ACHN (cell line): ENCODE results near the gene SELENOO.

Experiments
- DNase-seq: peaks from one replicate; pipeline ENCODE4 v3.0.0-alpha.2; 2015
- in situ Hi-C: cut with HindIII; loops from 2 replicates; pipeline ENCODE4 v1.10.0; 2017; ENCODE audit warnings: low sequenced_read_pairs, low pct_ligation_motif_present, low pct_unique_long_range_greater_than_20kb

The SELENOO gene

DNA sequence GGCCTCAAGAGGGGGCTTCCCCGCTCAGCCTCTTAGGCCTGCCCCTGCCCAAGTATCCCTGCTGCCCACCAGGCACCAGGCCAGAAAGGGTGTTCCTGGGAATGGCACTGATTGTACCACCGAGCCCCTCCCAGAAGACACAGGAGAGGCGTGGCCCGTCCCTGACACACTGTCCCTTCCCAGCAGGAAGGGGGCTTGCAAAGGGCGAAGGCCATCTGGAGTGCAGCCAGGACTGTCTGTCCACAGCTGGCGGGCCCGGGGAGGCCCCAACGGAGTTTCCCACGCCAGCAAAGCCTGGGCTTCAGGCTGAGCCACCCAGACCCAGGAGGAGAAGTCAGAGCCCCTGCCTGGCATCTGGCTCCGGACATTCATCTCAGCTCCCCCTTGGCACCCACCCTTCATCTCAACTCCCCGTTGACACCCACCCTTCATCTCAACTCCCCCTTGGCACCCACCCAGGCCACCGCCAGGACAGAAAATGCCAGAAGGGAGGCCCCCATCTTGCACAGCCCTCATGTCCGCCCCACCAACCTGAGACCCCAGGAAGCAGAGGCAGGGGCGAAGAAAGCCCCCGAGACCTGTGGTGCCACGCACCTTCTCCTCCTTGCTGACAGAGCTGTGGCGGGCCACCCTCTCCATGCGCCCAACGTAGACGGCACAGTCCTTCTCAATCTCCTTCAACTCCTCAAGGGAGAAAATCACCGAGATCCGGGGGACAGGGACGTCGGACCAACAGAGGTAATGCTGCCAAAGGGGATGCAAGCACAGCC is 24.6 kb downstream of the SELENOO start:
- DNase-seq = no peak
- in situ Hi-C loops = no loop called here

DNA sequence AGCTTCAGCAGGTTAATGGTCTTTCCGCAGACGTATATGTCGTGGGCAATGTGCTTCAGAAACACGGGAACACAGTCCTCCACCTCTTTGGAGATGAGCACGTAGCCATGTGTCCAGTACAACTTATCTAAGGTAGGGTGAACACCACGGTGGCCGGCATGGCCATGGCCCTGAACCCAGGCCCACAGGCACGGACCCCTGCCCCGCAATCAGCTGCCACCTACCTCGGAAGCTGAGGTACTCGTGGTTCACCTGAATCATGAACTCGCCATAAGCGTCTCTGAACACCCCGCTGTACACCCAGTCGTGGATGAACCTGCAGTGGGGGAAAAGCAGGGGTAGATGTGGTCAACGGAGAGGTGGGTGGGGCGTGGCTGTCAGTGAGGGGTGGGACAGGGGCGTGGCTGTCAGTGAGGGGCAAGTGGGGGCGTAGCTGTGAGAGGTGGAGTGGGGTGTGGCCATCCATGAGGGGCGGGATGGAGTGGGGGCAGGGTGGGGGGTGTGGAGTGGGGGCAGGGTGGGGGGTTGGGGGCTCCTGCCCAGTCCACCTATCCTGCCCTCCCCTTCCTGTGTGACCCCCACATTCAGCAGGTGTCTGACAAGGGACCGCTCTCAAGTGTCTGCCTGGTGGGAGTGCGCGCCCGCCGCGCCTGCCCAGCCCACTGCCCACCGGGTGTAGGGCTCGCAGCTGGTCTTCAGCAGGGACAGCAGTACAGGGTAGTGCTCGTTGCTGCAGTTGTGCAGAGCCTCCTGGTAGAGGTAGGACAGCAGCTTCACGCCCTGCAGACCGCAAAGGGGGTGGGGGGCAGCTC is 25.5 kb downstream of the SELENOO start:
- DNase-seq = no peak
- in situ Hi-C loops = no loop called here

DNA sequence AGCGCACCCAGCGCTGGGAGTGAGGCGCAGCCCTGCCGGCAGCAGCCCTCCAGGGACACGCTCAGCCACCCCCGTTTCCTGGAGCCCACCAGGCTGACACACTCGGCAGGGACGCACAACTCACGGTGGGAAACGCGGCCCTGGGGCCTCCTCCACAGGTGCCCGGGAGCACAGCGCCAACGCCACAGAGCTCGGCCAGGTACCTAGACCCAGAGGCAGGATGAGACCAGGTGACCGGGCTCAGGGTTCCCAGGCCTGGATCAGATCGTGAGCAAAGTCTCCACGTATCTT is 26.0 kb downstream of the SELENOO start:
- no peak for DNase-seq
- in situ Hi-C loops = no loop called here

DNA sequence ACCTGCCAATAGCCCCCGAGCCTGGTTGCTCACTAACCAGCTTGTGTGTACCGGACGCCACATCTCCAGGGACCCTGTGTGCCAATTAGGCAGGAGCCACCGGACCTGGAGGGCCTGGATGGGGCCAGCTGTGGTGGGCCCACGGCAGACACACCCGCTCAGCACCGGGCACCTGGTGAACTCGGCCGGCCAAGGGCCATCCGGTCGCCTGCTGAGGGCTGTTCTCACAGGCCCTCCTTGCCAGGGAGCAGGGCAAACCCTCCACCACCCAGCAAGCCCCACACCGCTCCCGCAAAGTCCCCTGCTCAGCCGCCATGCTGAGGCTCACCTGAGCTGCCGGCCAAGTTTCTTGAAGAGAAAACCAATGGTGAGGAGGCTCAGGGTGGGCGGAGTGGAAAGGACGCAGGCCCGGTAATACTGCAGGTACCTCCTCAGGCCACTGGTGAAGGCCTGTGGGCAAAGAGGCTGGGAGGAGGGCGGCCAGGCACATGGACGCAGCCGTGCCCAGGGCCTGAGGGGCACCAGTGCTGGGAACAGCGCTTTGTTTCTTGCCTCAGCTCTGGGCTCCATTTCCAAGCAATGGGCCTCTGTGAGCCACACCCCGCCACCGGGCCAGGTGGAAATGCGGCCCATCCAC is 26.9 kb downstream of the SELENOO start:
- in situ Hi-C loops = no loop called here
- DNase-seq = no peak

DNA sequence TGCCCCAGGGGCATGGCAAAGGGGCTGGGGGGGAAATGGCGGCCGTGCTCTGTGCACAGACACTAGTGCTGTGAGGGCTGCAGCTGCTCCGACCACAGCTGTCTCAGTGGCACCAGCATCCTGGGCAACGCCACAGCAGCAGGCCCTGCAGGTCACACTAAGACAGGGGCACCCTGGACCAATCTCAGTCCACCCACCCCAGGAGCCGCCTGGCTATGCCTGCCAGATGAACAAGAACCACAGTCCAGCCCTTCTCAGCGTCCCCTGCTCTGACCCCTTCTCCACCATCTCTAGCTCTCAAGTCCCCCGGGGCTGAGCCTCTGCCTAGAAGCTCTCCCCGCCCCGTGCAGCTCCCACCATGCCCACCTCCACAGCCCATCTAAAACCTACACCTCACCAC is 27.6 kb downstream of the SELENOO start:
- in situ Hi-C loops = no loop called here
- no peak for DNase-seq

DNA sequence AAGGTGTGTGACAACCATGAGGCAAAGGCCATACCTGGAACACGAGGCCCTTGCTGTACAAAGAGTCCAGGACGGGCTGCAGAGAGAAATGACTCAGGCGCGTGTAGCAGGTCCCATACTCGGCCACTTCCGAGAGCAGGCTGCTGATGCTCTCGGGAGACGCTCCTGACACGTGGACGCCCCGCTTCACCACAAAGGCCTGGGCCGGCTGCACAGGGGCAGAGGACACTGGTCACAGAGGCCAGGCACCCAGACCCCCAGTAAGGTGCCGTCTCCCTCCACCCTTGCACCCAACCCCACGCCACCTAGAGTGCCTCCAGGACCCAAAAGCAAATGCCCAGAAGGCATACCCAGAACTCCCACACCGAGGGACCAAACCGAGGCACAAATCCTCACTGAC is 28.6 kb downstream of the SELENOO start:
- no peak for DNase-seq
- in situ Hi-C loops = no loop called here

DNA sequence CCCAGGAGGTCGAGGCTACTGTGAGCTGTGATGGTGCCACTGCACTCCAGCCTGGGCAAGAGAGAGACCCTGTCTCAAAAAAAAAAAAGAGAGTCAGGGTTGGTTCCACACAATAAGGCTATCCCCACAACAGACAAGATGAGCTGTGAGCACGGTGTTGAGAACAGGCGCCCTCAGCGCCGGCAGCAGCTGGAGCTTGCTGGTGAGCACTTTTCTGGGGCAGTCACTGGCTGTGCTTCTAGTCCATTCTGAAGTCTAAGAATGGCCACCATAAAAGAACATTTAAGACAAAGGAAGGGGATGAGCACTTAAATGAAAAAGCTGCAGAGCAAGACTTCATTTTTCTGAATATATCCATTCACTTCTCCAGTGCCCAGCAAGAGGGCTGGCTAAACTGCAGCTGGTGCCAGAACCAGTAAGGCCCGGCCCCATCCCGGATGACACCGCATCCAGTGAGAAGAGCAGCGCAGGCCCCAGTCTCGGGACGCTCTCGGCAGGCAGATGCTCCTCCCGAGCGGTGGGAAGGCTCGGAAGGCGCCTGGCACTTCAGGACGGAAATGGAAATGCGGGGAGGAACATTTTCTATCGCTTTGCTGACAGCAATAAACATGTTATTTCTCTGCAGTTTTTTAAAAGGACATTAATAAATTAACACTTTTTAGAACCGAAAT is 31.8 kb downstream of the SELENOO start:
- in situ Hi-C loops = no loop called here
- no peak for DNase-seq

DNA sequence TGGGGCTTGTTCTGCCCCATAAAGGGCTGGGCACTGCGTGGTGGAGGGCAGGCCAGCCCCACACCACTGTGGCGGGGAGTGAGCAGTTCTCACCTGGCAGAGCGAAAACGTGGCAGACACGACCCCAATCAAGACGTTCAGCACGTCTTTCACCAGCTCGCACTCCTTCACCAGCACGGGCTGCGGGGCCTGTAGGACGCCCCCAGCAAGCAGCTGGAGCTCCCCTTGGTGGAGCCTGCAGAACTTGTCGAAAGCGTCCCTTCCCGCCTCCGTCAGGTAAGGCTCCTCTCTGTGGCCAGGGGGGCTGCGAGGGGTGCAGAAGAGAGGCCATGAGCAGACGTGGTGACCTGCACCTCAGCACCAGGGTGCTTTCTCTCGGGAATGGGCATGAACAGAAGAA is 32.4 kb downstream of the SELENOO start:
- DNase-seq = no peak
- in situ Hi-C loops = no loop called here

DNA sequence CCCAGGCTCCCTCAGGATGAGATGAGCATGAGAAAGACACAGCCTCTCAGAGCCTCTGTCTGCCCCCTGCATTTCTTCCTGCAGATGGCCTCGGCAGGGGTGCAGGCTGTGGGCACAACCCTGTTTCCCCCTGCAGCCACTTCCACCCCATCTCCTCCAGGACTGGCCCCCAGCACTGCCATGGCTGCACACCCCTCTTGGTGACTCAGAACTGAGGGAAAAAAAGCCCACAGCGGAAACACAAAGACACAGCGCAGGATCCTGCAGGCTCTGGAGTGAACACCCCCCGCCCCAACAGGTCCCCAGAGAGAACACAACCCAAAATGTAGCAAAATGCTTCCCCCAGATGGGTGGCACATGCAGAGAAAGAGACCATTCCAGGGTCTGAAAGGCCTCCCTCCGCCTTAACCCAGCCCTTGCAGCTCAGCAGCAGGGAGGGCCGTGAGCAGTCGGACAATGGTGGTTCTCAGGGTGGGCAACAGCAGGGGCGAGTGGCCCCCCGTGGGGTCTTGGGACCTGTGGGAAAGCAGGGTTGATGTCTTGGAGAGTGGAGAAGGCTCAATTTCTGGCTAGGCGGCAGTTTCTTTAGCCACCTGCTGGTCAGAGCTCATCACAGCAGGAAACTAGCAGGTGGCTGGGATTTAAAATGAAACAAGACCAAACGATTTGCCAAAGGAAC is 36.1 kb downstream of the SELENOO start:
- in situ Hi-C loops = no loop called here
- DNase-seq = peak; percentile 25

DNA sequence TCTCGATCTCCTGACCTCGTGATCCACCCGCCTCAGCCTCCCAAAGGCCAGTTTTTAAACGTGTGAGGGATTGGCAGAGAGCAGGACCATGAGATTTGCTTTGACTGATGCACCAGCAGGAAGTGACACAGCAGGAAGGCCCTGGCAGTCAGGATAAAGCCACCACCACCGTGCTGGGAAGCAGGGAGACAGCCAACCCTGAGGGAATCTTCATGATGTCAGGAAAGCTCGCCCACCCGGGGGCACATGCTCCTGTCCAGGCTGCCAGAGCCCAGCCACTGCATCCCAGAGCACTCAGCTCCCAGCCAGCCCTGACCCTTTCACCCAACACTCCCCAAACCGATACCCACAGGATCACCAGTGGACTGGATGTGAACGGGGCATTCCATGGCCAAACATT is 37.9 kb downstream of the SELENOO start:
- in situ Hi-C loops = no loop called here
- DNase-seq = no peak

DNA sequence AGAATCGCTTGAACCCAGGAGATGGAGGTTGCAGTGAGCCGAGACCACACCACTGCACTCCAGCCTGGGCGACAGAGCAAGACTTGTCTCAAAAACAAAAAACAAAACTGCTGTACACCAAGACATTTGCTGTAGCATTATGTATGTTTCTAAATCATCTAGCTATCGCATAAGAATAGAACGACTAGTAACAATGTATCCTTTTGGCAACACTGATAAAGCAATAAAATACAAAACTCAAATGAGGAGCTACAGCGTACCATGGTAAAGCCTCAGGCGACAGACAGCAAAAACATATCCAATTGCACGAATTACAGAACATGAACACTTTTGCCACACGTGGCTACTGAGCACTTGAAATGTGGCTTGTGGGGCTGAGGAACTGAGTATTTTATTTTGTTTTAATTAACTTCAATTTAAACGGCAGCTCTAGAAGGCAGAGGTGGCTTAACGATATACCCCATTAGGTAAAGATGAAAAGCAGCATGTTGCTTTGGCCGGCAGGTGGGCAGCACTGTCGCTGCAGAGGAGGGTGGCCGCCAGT is 41.7 kb downstream of the SELENOO start:
- DNase-seq = no peak
- in situ Hi-C loops = no loop called here

DNA sequence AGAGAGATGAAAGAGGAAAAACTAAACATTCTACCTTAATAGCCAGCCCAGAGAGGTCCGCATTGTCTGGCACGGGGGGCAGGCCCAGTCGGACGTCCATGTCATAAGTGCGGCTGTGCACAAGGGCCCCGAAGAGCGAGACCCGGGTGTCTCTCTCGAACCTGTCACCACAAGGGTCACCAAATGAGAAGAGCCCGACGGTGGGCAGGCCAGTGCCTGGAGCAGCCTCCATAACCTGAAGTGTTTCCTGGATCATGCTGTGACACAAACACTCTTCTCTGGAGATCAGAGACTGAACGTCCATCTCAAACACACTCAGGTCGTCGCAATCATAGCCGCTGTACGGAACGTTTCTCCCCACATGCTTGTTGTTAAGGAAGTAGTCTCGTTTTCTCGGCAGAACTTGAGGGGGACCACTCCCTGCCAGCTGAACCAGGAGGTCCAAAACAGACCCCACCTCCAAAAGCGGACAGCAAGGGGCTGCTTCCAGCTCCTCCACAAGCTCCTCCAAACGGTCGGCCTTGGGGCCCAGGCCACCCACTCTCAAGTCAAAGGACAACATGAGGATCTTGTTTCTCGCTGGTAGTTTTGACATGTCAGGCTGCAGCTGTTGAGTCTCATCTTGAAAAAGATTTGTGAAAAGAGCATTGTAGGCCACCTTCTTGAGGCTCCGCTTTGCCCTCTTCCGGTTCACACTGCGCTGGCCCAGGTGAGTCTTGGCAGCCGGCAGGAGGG is 43.0 kb downstream of the SELENOO start:
- no peak for DNase-seq
- in situ Hi-C loops = no loop called here

DNA sequence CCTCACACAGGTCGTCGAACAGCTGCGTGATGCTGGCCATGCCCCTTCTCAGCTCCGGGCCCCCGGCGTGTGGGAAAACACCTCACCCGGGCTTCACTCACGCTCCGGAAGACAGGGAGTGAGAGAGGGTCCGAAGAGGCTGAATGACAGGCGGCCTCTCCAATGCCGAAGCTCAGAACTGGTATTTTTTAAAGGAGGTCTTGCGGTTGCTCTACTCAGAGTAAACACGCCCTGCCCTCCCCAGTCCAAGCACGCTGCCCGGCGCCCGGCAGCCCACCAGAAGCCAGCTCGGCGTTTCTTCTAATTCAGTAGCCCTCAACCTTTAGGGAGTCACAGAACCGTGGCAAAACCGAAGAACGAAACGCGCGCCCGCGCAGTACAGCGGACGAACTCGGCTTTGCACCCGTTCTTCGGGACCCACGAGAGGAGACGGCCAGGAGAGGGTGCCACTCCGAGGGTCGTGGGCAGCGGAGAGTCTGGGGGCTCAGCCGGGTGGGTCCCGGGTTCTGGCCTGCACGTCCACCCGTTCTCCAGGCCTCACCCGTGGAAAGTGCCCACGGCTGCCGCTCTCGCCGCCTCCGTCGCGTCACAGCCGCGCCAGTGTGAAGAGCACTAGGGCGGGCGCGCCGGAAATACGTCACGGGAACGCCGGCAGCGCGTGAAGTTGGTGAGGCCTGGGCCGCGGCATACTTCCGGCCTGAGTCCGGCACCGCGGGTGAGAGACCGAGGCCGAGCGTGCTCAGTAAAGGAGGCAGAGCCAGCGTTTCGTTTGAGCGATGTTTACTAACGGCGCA is 43.8 kb downstream of the SELENOO start, which contains the start of gene TUBGCP6:
Gene TUBGCP6, minus strand, starts transcription at position 604 of the 794 bp plus-strand sequence. Its CDS starts 564 bp downstream, at position 40.
- in situ Hi-C loops = no loop called here
- peak; percentile 92 for DNase-seq

DNA sequence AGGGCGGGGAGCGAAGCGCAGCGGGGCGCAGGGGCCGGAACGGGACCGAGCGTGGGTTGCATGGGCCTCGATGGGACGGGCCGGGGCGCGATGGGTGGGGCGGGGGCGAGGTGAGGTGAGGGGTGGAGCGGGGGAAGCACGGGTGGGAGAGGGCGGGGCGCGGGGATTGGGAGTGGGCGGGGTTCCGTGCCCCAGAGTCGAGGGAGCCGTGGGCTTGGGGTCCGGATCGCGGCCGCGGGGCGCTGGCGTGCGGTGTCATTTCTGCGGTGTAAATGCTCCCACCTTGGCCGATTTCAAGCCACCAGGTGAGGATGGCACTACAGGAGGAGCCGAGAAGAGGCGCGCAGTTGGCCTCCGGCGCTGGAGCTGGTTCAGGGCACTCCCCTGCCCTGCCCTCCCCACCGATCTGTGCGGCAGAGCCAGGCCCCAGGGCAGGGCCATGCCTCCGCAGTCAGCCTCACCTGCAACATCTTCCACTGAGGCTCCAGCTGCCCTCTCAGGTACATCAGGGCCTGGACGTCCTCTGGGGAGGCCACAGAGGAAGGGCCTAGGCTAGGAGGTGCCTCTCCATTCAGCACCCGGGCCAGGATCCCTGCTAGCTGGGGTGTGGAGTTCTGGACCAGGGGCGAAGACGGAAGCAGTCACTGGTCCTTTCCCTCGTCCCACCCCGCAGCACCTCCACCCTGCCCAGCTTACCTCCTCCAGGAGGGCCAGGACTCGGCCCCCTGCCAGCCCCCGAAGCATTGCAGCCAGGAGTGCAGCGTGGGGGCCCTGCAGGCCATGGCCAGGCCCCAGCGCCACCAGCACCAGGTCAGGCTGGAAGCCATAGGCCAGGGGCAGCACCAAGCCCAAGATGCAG is 44.6 kb downstream of the SELENOO start:
- in situ Hi-C loops = no loop called here
- no peak for DNase-seq

DNA sequence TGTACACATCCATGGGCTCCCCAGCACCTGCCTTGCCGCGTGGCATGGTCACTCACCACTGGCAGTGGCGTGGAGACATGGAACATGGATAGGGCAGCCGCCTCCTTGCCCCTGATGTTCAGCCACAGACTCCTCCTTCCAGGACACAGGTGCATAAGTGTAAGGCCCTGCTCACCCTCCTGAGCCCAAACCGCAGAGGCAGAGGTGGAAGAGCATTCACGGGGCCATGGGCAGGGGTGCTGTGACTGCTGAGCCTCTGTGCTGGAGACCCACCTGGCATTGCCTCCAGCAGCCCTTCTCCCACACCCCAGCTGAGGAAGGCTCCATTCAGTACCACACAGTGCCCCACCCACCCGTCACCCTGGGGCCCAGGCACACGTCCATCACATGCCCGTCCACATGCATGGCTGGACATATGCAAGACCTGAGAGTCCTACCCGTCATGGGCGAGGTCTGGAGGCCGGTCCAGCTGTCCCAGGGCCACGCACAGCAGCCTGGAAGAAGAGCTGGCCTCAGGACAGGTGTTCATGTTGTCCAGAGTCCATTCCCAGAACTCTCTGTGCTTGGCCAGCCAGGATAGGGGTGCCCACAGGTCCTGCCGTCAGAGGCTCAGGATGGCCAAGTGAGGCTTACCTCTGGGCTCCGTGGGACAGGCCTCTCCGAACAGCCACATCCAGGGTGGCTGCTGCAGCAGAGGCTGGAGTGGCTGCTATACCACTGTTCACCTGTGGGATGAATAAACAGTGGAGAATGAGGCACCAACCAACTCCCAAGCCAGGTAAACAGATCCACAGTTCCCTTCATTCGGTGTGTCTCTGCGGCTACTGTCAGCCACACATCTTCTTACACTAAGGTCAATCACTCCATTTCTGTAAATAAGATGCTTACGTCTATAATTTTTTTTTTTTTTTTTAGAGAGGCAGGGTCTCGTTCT is 45.7 kb downstream of the SELENOO start:
- no peak for DNase-seq
- in situ Hi-C loops = no loop called here
